Measurements from ENCODE around the gene B3GALNT2. TPM values are rescaled to one million over a fixed set of nuclear protein-coding genes. Genes with fewer than 3 reads are reported as not detected.
A peak's percentile ranks its signal among the peaks of the same experiment; 100 is the strongest.

Gene B3GALNT2
- total RNA-seq, 1 donor from 2014 or later, result 28.2 TPM

- DNase-seq (ENCODE audit: low read depth), result no peak
Observed at GRCh38 chr1:235455823-235456222, 48.4 kb downstream of the B3GALNT2 start.

- DNase-seq (ENCODE audit: low read depth), result no peak
Observed at GRCh38 chr1:235455097-235455496, 49.2 kb downstream of the B3GALNT2 start.

- no peak for DNase-seq (ENCODE audit: low read depth)
Observed at GRCh38 chr1:235454021-235454420, 50.2 kb downstream of the B3GALNT2 start.

- DNase-seq (ENCODE audit: low read depth), result peak; percentile 41
Observed at GRCh38 chr1:235450886-235451483, 53.3 kb downstream of the B3GALNT2 start.

GRCh38 chr1:235450433-235450832 is 53.8 kb downstream of the B3GALNT2 start:
- peak; percentile 32 for DNase-seq (ENCODE audit: low read depth)

- no peak for DNase-seq (ENCODE audit: low read depth)
Observed at GRCh38 chr1:235448616-235449015, 55.6 kb downstream of the B3GALNT2 start.

- peak; percentile 69 for DNase-seq (ENCODE audit: low read depth)
Observed at GRCh38 chr1:235442788-235443429, 61.3 kb downstream of the B3GALNT2 start.

GRCh38 chr1:235441159-235441685 is 63.0 kb downstream of the B3GALNT2 start:
- DNase-seq (ENCODE audit: low read depth), result no peak

GRCh38 chr1:235434001-235434400 is 70.3 kb downstream of the B3GALNT2 start:
- DNase-seq (ENCODE audit: low read depth), result no peak

GRCh38 chr1:235430991-235431390 is 73.3 kb downstream of the B3GALNT2 start:
- no peak for DNase-seq (ENCODE audit: low read depth)

GRCh38 chr1:235429143-235429542 is 75.1 kb downstream of the B3GALNT2 start:
- DNase-seq (ENCODE audit: low read depth), result no peak

GRCh38 chr1:235427447-235427846 is 76.8 kb downstream of the B3GALNT2 start:
- DNase-seq (ENCODE audit: low read depth), result no peak

- DNase-seq (ENCODE audit: low read depth), result no peak
Observed at GRCh38 chr1:235426680-235427079, 77.6 kb downstream of the B3GALNT2 start.

GRCh38 chr1:235426143-235426542 is 78.1 kb downstream of the B3GALNT2 start:
- no peak for DNase-seq (ENCODE audit: low read depth)

GRCh38 chr1:235425357-235425756 is 78.9 kb downstream of the B3GALNT2 start:
- no peak for DNase-seq (ENCODE audit: low read depth)

- DNase-seq (ENCODE audit: low read depth), result no peak
Observed at GRCh38 chr1:235424092-235424491, 80.2 kb downstream of the B3GALNT2 start.

GRCh38 chr1:235423214-235423652 is 81.0 kb downstream of the B3GALNT2 start:
- DNase-seq (ENCODE audit: low read depth), result no peak

GRCh38 chr1:235421751-235422150 is 82.5 kb downstream of the B3GALNT2 start:
- no peak for DNase-seq (ENCODE audit: low read depth)

- peak; percentile 73 for DNase-seq (ENCODE audit: low read depth)
Observed at GRCh38 chr1:235417086-235417697, 87.1 kb downstream of the B3GALNT2 start.

- no peak for DNase-seq (ENCODE audit: low read depth)
Observed at GRCh38 chr1:235416662-235417049, 87.6 kb downstream of the B3GALNT2 start.

- peak; percentile 73 for DNase-seq (ENCODE audit: low read depth)
Observed at GRCh38 chr1:235415008-235415904, 89.0 kb downstream of the B3GALNT2 start.
